ENCODE data around the gene HS3ST1. TPM values are rescaled to one million over a fixed set of nuclear protein-coding genes. Genes with fewer than 3 reads are reported as not detected.

Gene HS3ST1
- total RNA-seq, 4 donors from 2014 or later: 0.07 to 0.15 (median 0.10) TPM

DNA sequence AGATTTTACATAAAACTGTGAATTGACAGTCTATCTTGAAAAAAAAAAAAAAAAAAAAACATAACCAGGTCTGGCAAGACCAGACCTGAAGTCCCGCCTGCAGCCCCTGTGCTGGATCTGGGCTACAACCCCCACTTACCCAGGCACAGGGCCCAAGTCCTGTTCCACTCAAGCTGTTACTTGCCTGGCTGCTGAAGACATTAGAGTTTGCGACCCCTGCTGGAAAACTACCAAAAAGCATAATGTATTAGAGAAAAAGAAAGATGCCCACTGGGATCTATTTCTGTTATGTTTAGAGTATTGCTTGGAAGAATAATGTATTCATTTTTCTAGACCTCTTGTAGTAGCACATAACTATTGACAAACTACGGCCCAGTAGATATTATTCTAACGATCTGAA, 4.7 kb downstream of the HS3ST1 start:
- DNase-seq: no peak
- in situ Hi-C loops (cut with MboI; ENCODE audit: low sequenced_read_pairs in 4 of 4): no loop called here
- ATAC-seq: no peak
- Histone ChIP-seq H3K27me3 (peaks cover 3 to 24% (median 12%) of the 10 kb centered on the region in 3 donors), H3K4me1 (no peaks in the 10 kb centered on the region), H3K9me3 (no peaks in the 10 kb centered on the region), H3K27ac (no peak overlapping the region), H3K36me3 (no peaks in the 10 kb centered on the region), H3K4me3 (no peak overlapping the region)
- no peak for TF ChIP-seq POLR2A (IDR thresholded peaks at IDR 0.05)
- intact Hi-C loops (cut with DNase I; ENCODE audit: low total_unique reads): loop anchor here (10.0 kb wide), 1 partner anchor 849 kb away; no protein-coding TSS in a partner anchor

- H3K4me3 ChIP-seq: no peak overlapping the region
- no peaks in the 10 kb centered on the region for H3K36me3 ChIP-seq
- H3K27ac ChIP-seq: no peak overlapping the region
- intact Hi-C loops (cut with DNase I; ENCODE audit: low total_unique reads) (loop anchor here (10.0 kb wide), 1 partner anchor 849 kb away; no protein-coding TSS in a partner anchor), in situ Hi-C loops (cut with MboI; ENCODE audit: low sequenced_read_pairs in 4 of 4) (no loop called here)
- peaks cover 1 to 19% (median 6%) of the 10 kb centered on the region in 3 donors for H3K27me3 ChIP-seq
- no peaks in the 10 kb centered on the region for H3K4me1 ChIP-seq
- TF ChIP-seq POLR2A (IDR thresholded peaks at IDR 0.05) (no peak), CTCF (IDR thresholded peaks at IDR 0.05 in 4 of 5, conservative IDR thresholded peaks at IDR 0.05 in 1 of 5) (no peak)
- DNase-seq: no peak
- ATAC-seq: no peak
- no peaks in the 10 kb centered on the region for H3K9me3 ChIP-seq
Measured at GRCh38 chr4:11423465-11423864, 5.2 kb downstream of the HS3ST1 start.

- DNase-seq (no peak), ATAC-seq (no peak)
- intact Hi-C loops (cut with DNase I; ENCODE audit: low total_unique reads): loop anchor here (10.0 kb wide), 1 partner anchor 846 kb away; no protein-coding TSS in a partner anchor
- in situ Hi-C loops (cut with MboI; ENCODE audit: low sequenced_read_pairs in 4 of 4): no loop called here
- TF ChIP-seq POLR2A (IDR thresholded peaks at IDR 0.05) (no peak), CTCF (IDR thresholded peaks at IDR 0.05 in 4 of 5, conservative IDR thresholded peaks at IDR 0.05 in 1 of 5) (no peak)
- Histone ChIP-seq H3K27ac (no peak overlapping the region), H3K36me3 (no peaks in the 10 kb centered on the region), H3K9me3 (no peaks in the 10 kb centered on the region), H3K4me3 (no peak overlapping the region), H3K27me3 (no peaks in the 10 kb centered on the region), H3K4me1 (no peaks in the 10 kb centered on the region)
Measured at GRCh38 chr4:11421116-11421515, 7.6 kb downstream of the HS3ST1 start.

DNA sequence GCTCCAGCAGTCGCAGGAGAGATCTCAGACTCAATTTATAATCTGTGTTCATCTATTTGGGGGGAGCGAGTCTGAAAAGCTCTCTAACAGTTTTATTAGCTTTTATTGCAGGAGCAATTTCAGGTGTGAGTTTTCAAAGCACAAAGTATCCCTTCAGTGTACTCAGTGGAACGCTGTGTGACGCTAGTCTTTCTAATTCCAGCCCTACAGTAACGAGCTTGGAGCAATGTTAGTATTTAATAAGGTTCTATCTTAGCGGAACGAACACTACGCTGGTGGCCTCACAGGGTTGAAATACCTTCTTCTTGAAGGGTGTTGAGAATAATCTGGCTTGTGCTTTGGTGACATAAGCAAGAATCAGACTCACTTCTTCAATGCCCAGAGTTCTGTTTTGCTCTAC, 8.4 kb downstream of the HS3ST1 start:
- H3K27ac ChIP-seq: no peak overlapping the region
- H3K36me3 ChIP-seq: no peaks in the 10 kb centered on the region
- H3K4me1 ChIP-seq: no peaks in the 10 kb centered on the region
- H3K4me3 ChIP-seq: no peak overlapping the region
- no peaks in the 10 kb centered on the region for H3K27me3 ChIP-seq
- no peaks in the 10 kb centered on the region for H3K9me3 ChIP-seq
- intact Hi-C loops (cut with DNase I; ENCODE audit: low total_unique reads) (loop anchor here (10.0 kb wide), 1 partner anchor 846 kb away; no protein-coding TSS in a partner anchor), in situ Hi-C loops (cut with MboI; ENCODE audit: low sequenced_read_pairs in 4 of 4) (no loop called here)
- ATAC-seq (no peak), DNase-seq (no peak)
- TF ChIP-seq POLR2A (IDR thresholded peaks at IDR 0.05) (no peak), CTCF (IDR thresholded peaks at IDR 0.05 in 4 of 5, conservative IDR thresholded peaks at IDR 0.05 in 1 of 5) (no peak)

DNA sequence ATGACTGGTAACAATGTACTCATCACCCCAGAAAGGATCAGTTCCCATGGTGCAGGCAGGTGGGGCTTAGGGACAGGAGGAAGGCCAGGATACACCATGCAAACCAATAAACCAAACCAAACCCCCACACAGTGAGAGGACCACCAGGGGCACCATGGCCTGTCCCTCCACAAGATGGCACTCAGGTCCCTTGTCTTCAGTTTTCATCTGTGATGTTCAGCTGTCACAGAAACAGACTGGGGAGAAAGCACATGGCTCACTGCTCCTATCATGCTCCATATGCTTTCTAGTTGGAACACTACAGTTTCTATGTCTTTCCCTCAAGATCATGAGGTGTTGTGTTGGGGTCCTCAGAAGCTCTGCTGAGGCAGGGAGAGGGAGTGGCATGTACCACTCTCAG, 10.1 kb downstream of the HS3ST1 start:
- Histone ChIP-seq H3K4me1 (no peaks in the 10 kb centered on the region), H3K36me3 (no peaks in the 10 kb centered on the region), H3K27me3 (no peaks in the 10 kb centered on the region), H3K9me3 (no peaks in the 10 kb centered on the region), H3K27ac (no peak overlapping the region), H3K4me3 (no peak overlapping the region)
- intact Hi-C loops (cut with DNase I; ENCODE audit: low total_unique reads) (no loop called here), in situ Hi-C loops (cut with MboI; ENCODE audit: low sequenced_read_pairs in 4 of 4) (no loop called here)
- DNase-seq (no peak), ATAC-seq (no peak)
- TF ChIP-seq CTCF (IDR thresholded peaks at IDR 0.05 in 4 of 5, conservative IDR thresholded peaks at IDR 0.05 in 1 of 5) (no peak), POLR2A (IDR thresholded peaks at IDR 0.05) (no peak)
